Naive thymus-derived CD8-positive, alpha-beta T cell (primary cell): ENCODE results near the gene VKORC1L1. TPM values are rescaled to one million over a fixed set of nuclear protein-coding genes. Genes with fewer than 3 reads are reported as not detected.
"Not testable (repeated sequence)": the region's sequence is repeated elsewhere in the genome, so short reads cannot be mapped to it uniquely, and the experiment has no call there.

ENCODE experiments used
- ATAC-seq, 2 donors: fragments of 150-1000 bp; cut with Tn5 transposase in 1 of 2; sonication (Bioruptor Pico), chemical (Tn5 transposase) in 1 of 2; 1 replicate in 1 of 2; 2 replicates in 1 of 2; pipeline ENCODE4 v1.10.0; 2021; ENCODE audit warnings: mild to moderate bottlenecking in 2 of 2, moderate library complexity in 2 of 2
- POLR2A ChIA-PET: fragments of 350-600 bp; sonication (Branson Sonifier 250); formaldehyde crosslinking; loops from one replicate; lab custom pipeline; 2021; ENCODE audit warnings: antibody characterized with exemption; lab: Charles Lee
- DNase-seq, 10 donors: peaks; one replicate each; pipeline versions ENCODE4 v3.0.0 to v3.0.0-alpha.2; 2020 to 2022
- H3K27ac Mint-ChIP-seq, 10 donors: one replicate each; pipeline ENCODE4 v1.8.0; 2020 to 2022; ENCODE audit warnings: mild to moderate bottlenecking in 10 of 10, mixed read lengths in 10 of 10, moderate library complexity in 4 of 10, inconsistent platforms in 1 of 10
- H3K27me3 Mint-ChIP-seq, 5 donors: one replicate each; pipeline ENCODE4 v1.8.0; 2021 to 2022; ENCODE audit warnings: mixed read lengths in 5 of 5
- H3K36me3 Mint-ChIP-seq, 3 donors: one replicate each; pipeline ENCODE4 v1.8.0; 2020 to 2022; ENCODE audit warnings: mixed read lengths in 3 of 3, mild to moderate bottlenecking in 2 of 3, inconsistent platforms in 1 of 3
- H3K4me1 Mint-ChIP-seq, 4 donors: one replicate each; pipeline ENCODE4 v1.8.0; 2021 to 2022; ENCODE audit warnings: mixed read lengths in 4 of 4
- H3K4me3 Mint-ChIP-seq, 10 donors: one replicate each; pipeline ENCODE4 v1.8.0; 2020 to 2022; ENCODE audit warnings: mild to moderate bottlenecking in 10 of 10, mixed read lengths in 10 of 10, moderate library complexity in 6 of 10, inconsistent platforms in 1 of 10
- H3K9me3 Mint-ChIP-seq, 9 donors: one replicate each; pipeline ENCODE4 v1.8.0; 2020 to 2022; ENCODE audit warnings: mixed read lengths in 9 of 9, mild to moderate bottlenecking in 3 of 9, inconsistent platforms in 1 of 9, moderate library complexity in 1 of 9
- polyA plus RNA-seq, 3 donors: library from polyadenylated mRNA; unstranded; fragments of 300-500 nt; fragmentation: Illumina TruSeq; gene quantifications; one replicate each; pipeline ENCODE4 v1.2.3, GENCODE V29; 2021
- total RNA-seq, 8 experiments: library from RNA in 2 of 8; stranded (reverse) in 2 of 8; gene quantifications; one replicate each; pipeline ENCODE4 v1.2.3 and lab custom pipeline; 2021 to 2026

VKORC1L1 gene
- total and polyA plus RNA-seq, 5 experiments from 2014 or later, result 2.0 to 9.8 (median 3.1) TPM

DNA sequence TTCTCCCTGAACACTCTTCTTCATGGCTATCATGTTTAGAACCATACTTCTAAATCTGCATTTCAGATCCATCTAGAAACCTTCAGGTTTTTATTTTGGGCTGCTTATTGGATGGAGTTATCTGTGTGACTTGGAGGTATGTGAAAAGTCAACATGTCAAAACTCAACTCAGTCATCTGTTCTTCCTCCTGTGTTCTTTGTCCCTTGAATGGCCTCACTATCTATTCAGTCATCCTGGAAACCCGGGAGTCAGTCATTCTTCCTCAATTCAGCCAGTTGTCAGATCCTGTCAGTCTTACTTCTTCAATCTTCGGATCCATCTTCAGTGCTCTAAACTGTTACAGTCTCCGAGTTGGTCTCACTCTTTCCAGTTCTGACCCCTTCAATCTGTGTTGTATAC lies 52.2 kb downstream of the VKORC1L1 start:
- Mint-ChIP-seq H3K27ac (peak overlapping the region in 2 of 10 donors; percentile 10 to 48), H3K36me3 (peaks cover 0 to 18% (median 15%) of the 10 kb centered on the region in 3 donors), H3K27me3 (no peaks in the 10 kb centered on the region), H3K4me1 (peaks cover 9 to 31% (median 18%) of the 10 kb centered on the region in 4 donors), H3K9me3 (no peaks in the 10 kb centered on the region), H3K4me3 (no peak overlapping the region)
- DNase-seq (no peak), ATAC-seq (no peak)
- POLR2A ChIA-PET, result no interaction called here

DNA sequence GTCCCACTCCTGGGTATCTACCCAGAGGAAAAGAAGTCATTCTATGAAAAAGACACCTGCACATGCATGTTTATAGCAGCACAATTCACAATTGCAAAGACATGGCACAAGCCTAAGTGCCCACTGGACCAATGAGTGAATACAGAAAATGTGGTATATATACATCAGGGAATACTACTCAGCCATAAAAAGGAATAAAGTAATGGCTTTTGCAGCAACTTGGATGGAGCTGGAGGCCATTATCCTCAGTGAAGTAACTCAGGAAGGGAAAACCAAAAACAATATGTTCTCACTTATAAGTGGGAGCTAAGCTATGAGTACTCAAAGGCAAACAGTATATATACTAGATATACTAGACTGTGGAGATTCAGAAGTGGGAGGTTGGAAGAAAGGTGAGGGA lies 53.7 kb downstream of the VKORC1L1 start:
- H3K36me3 Mint-ChIP-seq, result peaks cover 0 to 14% (median 12%) of the 10 kb centered on the region in 3 donors
- POLR2A ChIA-PET, result no interaction called here
- no peak for ATAC-seq

DNA sequence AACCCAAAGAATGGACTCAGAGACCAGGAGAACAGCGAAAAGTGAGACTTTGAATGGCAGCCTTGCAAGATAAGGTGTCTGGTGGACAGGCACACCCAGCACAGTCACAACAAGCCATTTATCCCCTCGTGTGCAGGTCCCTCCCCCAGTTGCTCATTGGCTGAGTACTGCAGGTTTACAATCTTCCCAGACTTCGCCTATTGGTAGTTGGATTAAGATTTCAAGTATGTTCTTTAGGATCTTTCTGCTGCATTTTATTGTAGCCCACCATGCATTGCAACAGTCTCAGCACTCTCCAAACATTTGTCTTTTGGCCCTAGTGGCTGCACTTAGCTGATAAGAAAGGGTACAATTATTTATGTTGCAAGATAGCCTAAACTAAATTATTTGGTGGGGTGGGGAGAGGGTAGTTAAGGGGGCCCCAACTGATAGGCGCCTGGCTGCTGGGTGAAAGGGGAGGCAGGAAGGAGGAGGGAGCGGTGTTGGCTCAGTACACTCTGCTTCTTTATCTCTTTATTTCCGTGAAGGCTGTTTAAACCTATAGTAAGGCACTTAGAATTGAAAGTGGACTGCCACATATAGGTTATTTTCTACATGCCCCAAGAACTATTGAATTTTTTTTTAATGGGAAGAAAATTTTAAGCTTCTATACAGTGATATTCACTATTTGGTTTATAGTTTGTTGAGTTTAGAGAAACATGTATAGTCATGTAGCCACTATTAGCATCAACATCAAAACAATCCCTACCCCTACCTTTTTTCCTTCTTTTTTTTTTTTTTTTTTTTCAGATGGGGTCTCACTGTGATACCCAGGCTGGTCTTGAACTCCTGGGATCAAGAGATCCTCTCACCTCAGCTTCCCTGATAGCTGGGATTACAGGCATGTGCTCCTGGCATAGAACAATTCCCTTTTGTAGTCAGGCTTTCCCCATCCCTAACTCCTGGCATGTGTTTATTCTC lies 54.9 kb downstream of the VKORC1L1 start:
- ATAC-seq, result no peak
- no peak overlapping the region for H3K4me3 Mint-ChIP-seq
- peaks cover 17 to 47% (median 27%) of the 10 kb centered on the region in 4 donors for H3K4me1 Mint-ChIP-seq
- H3K27me3 Mint-ChIP-seq, result no peaks in the 10 kb centered on the region
- peaks cover 0 to 12% (median 10%) of the 10 kb centered on the region in 3 donors for H3K36me3 Mint-ChIP-seq
- POLR2A ChIA-PET, result no interaction called here
- no peak for DNase-seq
- H3K9me3 Mint-ChIP-seq, result no peaks in the 10 kb centered on the region
- peak overlapping the region in 1 of 10 donors; percentile 24 for H3K27ac Mint-ChIP-seq

More for the DNA sequence above, 53.7 kb downstream of the VKORC1L1 start:
- DNase-seq, result no peak
- Mint-ChIP-seq H3K27ac (no peak overlapping the region), H3K9me3 (no peaks in the 10 kb centered on the region), H3K27me3 (no peaks in the 10 kb centered on the region), H3K4me3 (no peak overlapping the region), H3K4me1 (peaks cover 13 to 37% (median 26%) of the 10 kb centered on the region in 4 donors)

DNA sequence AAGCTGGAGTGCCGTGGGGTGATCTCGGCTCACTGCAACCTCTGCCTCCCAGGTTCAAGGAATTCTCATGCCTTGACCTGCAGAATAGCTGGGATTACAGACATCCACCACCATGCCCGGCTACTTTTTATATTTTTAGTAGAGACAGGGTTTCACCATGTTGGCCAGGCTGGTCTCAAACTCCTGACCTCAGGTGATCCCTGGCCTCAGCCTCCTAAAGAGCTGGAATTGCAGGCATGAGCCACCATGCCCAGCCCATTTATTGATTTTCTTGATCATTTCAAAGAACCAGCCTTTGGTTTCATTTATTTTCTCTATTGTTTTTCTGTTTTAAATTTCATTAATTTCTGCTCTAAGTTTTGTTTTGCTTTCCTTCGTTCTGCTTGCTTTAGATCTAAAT lies 58.8 kb downstream of the VKORC1L1 start:
- Mint-ChIP-seq H3K4me3 (no peak overlapping the region), H3K27me3 (no peaks in the 10 kb centered on the region), H3K36me3 (peaks cover 9 to 21% (median 11%) of the 10 kb centered on the region in 3 donors), H3K27ac (peak overlapping the region in 2 of 10 donors; percentile 57 to 69), H3K4me1 (peaks cover 17 to 41% (median 24%) of the 10 kb centered on the region in 4 donors), H3K9me3 (peaks cover 0 to 16% (median 3%) of the 10 kb centered on the region in 9 donors)
- ATAC-seq (no peak), DNase-seq (no peak)
- POLR2A ChIA-PET, result no interaction called here

DNA sequence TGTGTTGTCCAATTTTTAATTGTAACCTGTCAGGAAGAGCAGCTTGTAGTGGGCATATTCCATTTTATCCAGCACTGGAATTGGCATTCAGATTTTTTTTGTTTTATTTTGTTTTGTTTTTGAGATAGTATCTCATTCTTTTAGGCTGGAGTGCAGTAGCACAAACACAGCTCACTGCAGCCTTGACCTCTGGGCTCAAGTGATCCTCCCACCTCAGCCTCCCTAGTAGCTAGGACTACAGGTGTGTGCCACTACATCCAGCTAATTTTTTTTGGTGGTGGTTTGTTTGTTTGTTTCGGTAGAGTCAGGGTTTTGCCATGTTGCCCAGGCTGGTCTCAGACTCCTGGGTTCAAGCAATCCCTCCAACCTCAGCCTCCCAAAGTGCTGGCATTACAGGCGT lies 64.4 kb downstream of the VKORC1L1 start:
- peaks cover 15 to 46% (median 27%) of the 10 kb centered on the region in 3 donors for H3K36me3 Mint-ChIP-seq
- POLR2A ChIA-PET, result no interaction called here
- H3K4me3 Mint-ChIP-seq, result no peak overlapping the region
- ATAC-seq (no peak), DNase-seq (no peak)
- H3K9me3 Mint-ChIP-seq, result peaks cover 0 to 16% (median 3%) of the 10 kb centered on the region in 9 donors
- H3K27me3 Mint-ChIP-seq, result no peaks in the 10 kb centered on the region
- peaks cover 5 to 15% (median 8%) of the 10 kb centered on the region in 4 donors for H3K4me1 Mint-ChIP-seq
- no peak overlapping the region for H3K27ac Mint-ChIP-seq

DNA sequence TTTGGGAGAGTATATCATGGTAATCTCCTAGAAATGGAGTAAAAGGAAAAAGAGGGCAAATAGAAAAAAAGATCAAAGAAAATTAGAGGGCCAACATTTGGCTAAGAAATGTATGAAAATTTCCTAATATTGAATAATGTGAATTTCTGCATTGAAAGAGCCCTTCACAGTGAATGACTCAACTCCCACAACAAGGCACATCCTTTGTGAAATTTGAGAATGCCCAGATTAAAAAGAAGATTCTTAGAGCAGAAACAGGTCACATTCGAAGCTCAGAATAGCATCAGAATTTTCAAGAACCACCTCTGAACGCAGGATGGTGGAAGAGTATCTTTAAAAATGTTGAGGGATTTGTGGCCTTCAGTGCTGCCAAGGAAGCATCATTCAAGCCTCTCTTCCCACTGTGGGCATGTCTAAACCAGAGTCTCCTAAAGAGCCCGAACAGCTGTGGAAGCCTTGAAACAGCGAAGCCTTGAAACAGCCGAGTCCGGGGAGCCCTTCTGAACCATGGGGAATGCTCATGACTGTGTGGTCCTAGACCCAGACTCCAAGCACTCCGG lies 65.5 kb downstream of the VKORC1L1 start:
- H3K4me1 Mint-ChIP-seq, result peaks cover 0 to 10% (median 1%) of the 10 kb centered on the region in 4 donors
- no peak overlapping the region for H3K27ac Mint-ChIP-seq
- DNase-seq (no peak), ATAC-seq (no peak)
- peaks cover 0 to 16% (median 3%) of the 10 kb centered on the region in 9 donors for H3K9me3 Mint-ChIP-seq
- POLR2A ChIA-PET, result no interaction called here
- peaks cover 15 to 44% (median 27%) of the 10 kb centered on the region in 3 donors for H3K36me3 Mint-ChIP-seq
- no peaks in the 10 kb centered on the region for H3K27me3 Mint-ChIP-seq
- no peak overlapping the region for H3K4me3 Mint-ChIP-seq

DNA sequence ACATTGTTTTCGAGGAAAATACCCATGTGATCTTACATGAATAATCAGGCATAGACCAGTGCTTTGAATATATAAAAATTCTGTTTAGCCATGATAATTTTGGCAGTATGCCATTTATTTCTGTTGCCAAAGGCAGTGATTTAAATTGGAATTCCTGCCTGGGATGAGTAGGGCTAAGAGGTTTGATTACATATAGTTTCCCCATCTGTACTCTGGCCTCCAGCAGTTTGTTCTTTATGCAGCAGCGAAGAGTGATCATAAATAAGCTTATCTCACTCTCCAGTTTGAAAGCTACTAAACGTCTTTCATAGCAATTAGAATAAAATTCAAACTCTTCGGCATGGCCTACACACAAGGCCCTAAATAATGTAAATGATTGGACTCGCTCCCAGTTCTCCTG lies 72.9 kb downstream of the VKORC1L1 start:
- POLR2A ChIA-PET, H3K4me1 Mint-ChIP-seq, H3K36me3 Mint-ChIP-seq, DNase-seq, ATAC-seq, H3K9me3 Mint-ChIP-seq, H3K4me3 Mint-ChIP-seq, H3K27ac Mint-ChIP-seq, H3K27me3 Mint-ChIP-seq: not testable (repeated sequence)

DNA sequence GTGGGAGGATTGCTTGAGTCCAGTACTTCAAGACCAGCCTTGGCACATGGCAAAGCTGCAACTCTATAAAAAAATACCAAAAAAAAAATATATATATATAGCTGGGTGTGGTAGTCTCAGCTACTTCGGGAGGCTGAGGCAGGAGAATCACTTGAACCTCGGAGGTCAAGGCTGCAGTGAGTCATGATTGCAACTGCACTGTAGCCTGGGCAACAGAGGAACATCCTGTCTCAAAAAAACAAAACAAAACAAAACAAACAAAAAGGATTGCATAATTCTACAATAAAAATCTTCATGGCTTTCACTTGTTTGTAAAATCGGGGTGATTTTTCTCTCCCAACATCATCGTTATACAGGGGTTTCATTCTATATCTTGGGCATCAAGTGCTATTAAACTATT lies 74.0 kb downstream of the VKORC1L1 start:
- no peak for ATAC-seq

DNA sequence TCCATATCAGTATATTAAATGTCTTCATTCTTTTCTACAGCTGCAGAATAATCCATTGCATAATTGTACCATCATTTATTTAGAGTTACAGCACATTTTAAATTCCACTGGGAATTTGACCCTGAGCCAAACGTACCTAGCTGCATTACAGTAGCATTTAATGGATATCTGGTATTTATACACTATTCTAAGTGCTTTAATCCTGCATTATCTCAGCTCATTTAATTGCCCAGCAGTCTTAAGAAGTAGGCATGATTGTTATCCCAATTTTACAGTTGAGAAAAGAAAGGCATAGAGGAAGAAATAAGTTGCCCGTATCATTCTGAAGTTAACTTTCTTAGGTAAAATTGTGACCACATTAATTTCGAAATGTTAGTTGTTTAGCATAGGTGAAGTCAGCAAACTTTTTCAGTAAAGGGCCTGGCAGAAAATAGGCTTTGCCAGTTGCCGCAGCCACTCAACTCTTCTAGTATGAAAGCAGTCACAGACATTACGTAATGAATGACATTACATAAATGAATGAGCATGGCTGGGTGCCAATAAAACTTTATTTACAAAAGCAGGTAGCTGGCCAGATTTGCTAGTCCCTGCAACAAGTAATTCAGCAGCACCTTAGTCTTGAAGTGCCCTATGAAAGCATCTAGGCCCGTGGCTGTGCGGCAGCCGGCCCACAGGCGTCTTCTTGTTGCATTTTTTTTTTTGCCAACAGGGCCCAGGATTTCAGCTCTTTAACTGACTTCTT lies 79.1 kb downstream of the VKORC1L1 start:
- H3K27ac Mint-ChIP-seq, result no peak overlapping the region
- no peaks in the 10 kb centered on the region for H3K27me3 Mint-ChIP-seq
- POLR2A ChIA-PET, result no interaction called here
- H3K4me1 Mint-ChIP-seq, result no peaks in the 10 kb centered on the region
- DNase-seq, result no peak
- ATAC-seq, result no peak
- no peak overlapping the region for H3K4me3 Mint-ChIP-seq
- H3K9me3 Mint-ChIP-seq, result no peaks in the 10 kb centered on the region
- H3K36me3 Mint-ChIP-seq, result peaks cover 0 to 28% (median 8%) of the 10 kb centered on the region in 3 donors

More for the DNA sequence above, 74.0 kb downstream of the VKORC1L1 start:
- no peaks in the 10 kb centered on the region for H3K27me3 Mint-ChIP-seq
- POLR2A ChIA-PET, result no interaction called here
- no peaks in the 10 kb centered on the region for H3K9me3 Mint-ChIP-seq
- H3K4me1 Mint-ChIP-seq, result no peaks in the 10 kb centered on the region
- H3K27ac Mint-ChIP-seq, result peak overlapping the region in 2 of 10 donors; percentile 3 to 11
- H3K36me3 Mint-ChIP-seq, result no peaks in the 10 kb centered on the region
- no peak overlapping the region for H3K4me3 Mint-ChIP-seq
- DNase-seq, result peak in 1 of 10 donors; percentile 1

DNA sequence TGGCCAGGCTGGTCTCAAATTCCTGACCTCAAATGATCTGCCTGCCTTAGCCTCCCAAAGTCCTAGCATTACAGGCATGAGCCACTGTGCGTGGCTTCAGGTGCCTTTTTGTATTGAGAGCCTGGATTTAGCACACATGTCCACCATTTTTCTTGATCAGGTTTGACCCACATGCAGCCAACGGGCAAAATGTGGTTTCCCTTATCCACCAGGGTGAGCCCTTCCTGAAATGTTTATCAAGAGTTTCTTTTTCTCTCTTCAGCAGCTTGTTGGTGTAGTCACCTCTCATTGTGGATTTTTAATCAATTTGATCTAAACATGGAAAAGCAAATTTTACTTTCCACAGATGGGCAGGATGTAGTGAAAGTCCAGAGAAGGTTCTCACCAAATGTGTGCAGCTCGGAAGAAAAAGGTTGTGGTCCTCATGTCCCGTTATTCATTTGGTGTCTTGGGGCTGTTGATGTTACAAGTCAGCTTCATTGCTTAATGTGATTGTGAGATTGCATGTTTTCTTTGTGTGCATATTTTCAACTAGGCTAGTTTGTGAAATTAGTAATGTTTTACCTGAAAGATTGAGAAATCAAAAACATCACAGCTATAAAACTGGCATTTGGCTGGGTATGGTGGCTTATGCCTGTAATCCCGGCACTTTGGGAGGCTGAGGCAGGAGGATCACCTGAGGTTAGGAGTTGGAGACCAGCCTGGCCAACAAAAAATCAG lies 80.3 kb downstream of the VKORC1L1 start:
- no peak overlapping the region for H3K4me3 Mint-ChIP-seq

DNA sequence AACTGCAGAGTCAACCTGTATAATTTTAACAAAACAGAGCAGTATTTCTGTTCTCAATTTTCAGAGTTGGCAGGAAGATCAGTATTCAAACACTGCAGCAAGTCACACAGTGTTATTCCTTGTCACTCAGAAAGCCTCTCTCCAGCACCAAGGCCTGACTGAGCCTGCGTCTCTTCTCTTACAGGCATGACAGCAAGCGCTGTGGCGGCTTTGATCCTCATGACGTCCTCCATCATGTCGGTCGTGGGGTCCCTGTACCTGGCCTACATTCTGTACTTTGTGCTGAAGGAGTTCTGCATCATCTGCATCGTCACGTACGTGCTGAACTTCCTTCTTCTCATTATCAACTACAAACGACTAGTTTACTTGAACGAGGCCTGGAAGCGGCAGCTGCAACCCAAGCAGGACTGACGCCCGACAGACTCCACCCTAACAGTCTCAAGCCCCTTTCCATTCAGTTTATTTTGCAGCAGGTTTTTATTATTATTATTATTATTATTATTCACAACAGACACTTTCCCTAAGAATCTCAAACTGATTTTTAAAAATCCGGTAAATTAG lies 81.1 kb downstream of the VKORC1L1 start:
- no peaks in the 10 kb centered on the region for H3K4me1 Mint-ChIP-seq
- no peak overlapping the region for H3K4me3 Mint-ChIP-seq
- POLR2A ChIA-PET, result no interaction called here
- no peaks in the 10 kb centered on the region for H3K9me3 Mint-ChIP-seq
- ATAC-seq (no peak), DNase-seq (no peak)
- peaks cover 0 to 42% (median 8%) of the 10 kb centered on the region in 3 donors for H3K36me3 Mint-ChIP-seq
- H3K27ac Mint-ChIP-seq, result no peak overlapping the region
- no peaks in the 10 kb centered on the region for H3K27me3 Mint-ChIP-seq

More for the DNA sequence above, 80.3 kb downstream of the VKORC1L1 start:
- ATAC-seq, result no peak
- POLR2A ChIA-PET, result no interaction called here
- Mint-ChIP-seq H3K27me3 (no peaks in the 10 kb centered on the region), H3K27ac (no peak overlapping the region), H3K9me3 (no peaks in the 10 kb centered on the region), H3K36me3 (peaks cover 0 to 36% (median 8%) of the 10 kb centered on the region in 3 donors), H3K4me1 (no peaks in the 10 kb centered on the region)
- DNase-seq, result no peak

DNA sequence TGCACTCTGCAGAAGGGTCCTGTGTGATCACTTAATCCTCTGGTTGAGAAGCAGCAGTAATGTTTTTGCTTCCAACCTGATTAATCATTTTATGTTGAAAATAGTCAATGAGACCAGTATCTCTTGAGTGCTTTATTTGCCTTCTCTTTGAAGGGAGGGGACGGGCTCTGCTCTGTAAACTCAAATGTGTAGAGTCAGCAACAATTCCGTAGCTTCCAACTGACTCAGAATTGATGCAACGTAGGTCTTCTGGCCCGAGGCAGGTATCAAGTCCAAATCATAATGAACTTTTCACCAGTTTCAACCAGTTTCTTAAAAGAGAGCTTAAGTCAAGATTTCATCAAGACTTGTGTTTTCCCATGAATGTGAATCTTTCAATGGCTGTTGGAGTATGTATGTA lies 82.8 kb downstream of the VKORC1L1 start:
- no peak for ATAC-seq
- no peak overlapping the region for H3K4me3 Mint-ChIP-seq
- peaks cover 0 to 59% (median 19%) of the 10 kb centered on the region in 3 donors for H3K36me3 Mint-ChIP-seq
- no peak overlapping the region for H3K27ac Mint-ChIP-seq
- no peaks in the 10 kb centered on the region for H3K9me3 Mint-ChIP-seq
- POLR2A ChIA-PET, result no interaction called here
- no peaks in the 10 kb centered on the region for H3K27me3 Mint-ChIP-seq
- no peaks in the 10 kb centered on the region for H3K4me1 Mint-ChIP-seq
- DNase-seq, result no peak
